Left forelimb (tissue), 1 donor: ENCODE results near the gene PGM5.

Source experiments
- DNase-seq: peaks from one replicate; pipeline ENCODE4 v3.0.0-alpha.2; 2018; ENCODE audit warnings: low spot score

PGM5 gene

GRCh38 chr9:68540712-68541535 lies 184.5 kb downstream of the PGM5 start, which contains the start of gene TMEM252:
TMEM252 (minus strand) TSS chr9:68540883; CDS start chr9:68540814, 69 bp downstream.
- no peak for DNase-seq

DNA sequence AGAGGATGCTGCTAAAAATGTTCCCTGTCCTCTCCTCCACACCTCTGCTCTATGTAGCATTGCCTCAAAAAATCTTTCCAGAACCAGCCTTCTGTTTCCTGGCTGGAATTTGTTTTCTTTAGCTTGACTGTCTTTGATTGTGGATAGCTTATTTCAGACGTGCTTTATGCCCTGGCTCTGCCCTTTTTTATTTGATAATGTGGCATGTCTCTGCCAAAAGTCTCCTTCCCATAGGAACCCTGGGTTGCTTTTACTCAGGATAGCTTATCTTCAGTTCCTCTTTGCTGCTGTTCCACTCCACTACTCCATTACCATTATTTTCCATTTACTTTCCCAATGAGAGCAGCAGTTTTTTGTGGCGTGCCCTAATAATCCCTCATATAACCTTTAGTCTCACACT lies 185.2 kb downstream of the PGM5 start:
- no peak for DNase-seq

DNA sequence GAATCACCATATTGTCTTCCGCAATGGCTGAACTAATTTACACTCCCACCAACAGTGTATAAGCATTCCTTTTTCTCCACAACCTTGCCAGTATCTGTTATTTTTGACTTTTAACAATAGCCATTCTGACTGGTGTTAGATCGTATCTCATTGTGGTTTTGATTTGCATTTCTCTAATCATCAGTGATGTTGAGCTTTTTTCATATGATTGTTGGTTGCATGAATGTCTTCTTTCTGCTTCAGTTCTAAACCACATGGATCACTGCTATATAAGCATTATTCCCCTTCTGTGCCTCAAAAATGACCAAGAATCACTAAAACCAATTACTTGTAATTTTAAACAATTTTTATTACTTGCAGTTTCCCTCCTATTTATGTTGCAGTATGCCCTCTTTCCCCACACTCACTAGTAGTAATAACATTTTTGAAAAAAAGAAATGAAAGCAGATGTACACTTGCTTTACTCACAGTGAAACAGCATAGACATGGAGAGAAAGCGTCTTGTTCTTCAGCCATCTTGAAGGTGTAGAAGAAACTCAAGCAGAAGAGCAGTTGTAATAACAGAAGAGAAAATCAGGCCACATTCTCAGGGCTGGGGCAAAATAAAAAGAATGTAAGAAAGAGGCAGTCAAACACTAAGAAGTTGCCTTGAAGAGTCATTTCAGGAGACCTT lies 188.8 kb downstream of the PGM5 start:
- DNase-seq = no peak

DNA sequence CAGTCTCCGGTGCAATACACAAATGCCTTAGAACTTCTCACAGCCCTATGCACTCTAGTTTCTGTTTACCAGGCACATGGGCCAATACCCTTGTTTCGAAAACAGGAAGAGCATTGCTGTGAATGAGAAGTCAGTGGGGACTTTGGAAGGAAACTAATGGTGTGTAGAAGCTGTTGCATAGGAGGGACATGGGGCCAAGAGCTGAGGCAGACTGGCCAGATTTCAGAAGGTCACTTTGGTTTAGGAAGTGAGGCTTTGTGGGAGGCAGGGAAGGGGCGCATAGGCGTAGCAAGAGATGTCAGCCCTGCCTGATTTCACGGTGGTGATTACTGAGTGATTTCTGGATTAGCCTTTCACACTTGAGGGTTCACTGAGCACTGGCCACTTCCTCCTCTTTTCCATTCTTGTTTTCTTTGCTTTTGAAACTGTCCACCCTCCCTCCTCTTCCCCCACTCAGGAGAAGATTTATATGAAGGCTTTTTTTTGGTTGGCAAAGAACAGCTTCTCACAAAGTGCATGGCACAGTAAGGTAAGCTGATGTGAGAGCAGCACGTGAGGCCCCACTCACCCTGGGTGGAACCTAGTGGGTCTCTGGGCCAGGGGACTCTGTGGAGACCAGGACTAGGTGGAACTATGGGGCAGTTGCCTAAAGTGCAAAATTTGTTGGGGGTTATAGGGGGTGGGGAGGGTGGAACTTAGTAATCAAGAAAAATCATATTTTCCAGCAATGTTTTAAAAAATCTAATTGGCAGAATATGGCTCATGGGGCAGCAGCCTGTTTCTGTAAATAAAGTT lies 190.4 kb downstream of the PGM5 start:
- DNase-seq = no peak

DNA sequence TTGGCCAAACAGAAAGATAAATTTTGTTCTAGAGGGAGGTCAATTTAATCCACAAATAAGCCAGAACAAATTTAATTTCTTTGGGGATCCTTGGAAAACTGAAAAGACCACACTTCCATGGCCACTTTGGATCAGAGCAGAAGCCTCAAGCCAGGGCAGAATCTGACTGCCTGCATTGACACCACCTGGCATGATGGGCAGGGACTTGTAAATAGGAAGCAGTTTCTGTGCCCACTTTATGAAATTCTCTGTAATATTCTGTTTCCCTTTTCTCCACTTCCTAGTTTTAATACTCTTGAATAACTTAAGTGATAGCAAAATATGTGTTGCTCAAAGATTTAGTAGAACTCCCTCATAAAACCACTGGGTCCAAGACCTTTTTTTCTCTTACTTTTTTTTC lies 191.0 kb downstream of the PGM5 start:
- no peak for DNase-seq

DNA sequence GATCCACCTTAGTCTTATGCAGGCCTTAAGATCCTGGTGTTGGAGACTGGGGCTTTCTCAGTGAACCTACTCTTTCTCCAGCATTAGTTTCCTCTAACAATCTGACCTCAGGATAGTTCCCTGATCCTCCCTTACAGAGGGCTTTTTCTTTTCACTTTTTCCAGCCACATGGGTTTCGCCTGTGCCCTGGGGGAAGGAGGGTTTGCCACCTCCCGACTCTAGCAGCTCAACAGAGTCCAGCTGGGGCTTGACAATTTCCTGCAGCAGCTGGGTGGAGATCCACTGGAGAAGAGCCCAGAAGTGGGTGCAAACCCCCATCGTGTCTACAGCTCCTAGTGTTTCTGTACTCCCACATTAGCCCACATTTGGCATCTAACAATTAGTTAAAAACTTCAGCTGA lies 191.8 kb downstream of the PGM5 start:
- no peak for DNase-seq

GRCh38 chr9:68551191-68551590 lies 194.8 kb downstream of the PGM5 start:
- no peak for DNase-seq

DNA sequence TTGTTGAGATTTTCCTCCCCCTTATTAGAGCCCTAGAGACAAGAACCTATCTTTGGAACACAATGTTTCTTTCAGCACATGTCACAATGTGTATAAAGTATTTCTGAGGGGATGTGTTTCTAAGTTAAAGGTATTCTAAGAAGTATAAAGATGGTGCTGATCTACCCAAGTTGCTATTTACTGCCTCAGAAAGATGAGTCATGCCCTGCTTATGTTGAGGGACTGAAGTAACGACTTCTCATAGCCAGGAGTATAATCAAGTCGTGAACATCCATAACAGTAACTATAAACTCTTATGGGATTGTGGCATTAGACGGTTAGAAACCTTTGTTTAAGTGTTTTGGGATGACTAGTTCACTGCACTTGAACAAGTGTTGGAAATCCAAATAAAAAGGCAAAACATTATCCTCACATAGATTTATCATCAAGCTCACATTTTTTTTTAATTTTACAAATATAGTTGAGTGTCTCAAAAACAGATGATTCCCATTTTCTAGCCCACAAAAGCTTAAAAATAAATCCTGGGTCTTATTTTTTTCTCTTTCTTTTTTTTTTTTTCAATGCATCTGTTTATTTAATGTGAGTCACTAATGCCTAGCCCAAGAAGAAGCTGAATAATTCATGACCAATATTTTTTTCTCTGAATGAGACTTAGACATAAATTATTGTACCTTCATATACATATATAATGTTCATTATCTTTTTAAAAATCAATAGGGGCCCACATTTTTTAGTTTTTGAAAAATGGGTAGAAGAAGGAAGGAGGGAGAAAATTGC lies 196.5 kb downstream of the PGM5 start:
- no peak for DNase-seq

DNA sequence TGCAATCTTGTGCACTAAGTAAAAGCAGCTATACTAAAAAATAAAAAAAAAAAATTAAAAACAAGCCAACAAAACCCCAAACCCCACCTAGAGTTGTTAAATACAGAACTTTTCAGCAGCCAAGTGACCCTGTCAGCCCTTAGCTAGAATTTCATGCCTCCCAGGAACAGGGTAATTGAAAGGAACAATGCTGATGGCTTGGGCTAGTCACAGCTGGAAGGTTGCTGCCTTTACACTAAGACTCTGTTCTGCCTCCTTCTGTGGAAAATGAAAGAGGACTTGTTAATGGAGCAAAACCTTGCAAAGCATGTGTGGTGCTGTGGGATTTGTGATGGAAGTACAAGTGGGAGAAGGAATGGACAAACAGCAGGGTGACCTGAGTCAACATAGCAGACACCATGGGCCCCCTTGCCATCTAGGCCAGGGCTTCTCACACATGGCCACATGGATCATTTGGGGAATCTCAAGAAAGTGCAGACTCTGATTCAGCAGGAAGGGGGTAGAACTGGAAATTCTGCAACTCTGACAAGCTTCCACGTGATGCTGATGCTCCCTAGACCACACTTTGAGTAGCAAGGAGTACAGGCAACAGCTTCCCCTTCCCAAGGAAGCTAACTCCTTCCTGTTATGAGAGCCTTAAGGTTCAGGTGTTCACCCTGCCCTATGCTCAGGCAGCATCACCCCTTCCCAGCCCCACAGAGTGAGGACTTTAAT lies 199.2 kb downstream of the PGM5 start:
- DNase-seq = no peak

- DNase-seq = no peak
Observed at GRCh38 chr9:68558545-68558944, 202.1 kb downstream of the PGM5 start.

GRCh38 chr9:68560071-68560844 lies 203.8 kb downstream of the PGM5 start:
- no peak for DNase-seq

DNA sequence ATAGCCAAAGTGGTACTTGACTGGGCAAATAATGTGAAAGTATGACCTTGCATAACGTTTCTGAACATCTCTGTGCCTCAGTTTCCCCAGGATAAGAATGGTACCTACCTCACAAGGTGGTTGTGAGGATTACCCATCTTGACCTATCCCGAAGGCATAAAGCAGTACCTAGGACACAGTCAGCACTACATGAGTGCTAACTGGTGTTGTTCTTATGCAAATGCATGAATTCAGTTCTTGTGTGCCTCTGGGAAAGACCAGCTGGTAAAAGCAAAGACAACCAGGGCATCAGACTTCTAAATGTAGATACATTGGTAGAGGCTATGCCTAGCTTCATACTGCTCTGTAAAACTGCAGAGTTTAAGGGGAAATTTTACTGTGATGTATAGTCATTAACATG lies 206.1 kb downstream of the PGM5 start:
- DNase-seq = no peak

- DNase-seq = no peak
Observed at GRCh38 chr9:68567565-68567964, 211.2 kb downstream of the PGM5 start.

GRCh38 chr9:68574150-68574549 lies 217.7 kb downstream of the PGM5 start:
- no peak for DNase-seq

- DNase-seq = no peak
Observed at GRCh38 chr9:68575817-68576216, 219.4 kb downstream of the PGM5 start.

GRCh38 chr9:68577774-68578591 lies 221.6 kb downstream of the PGM5 start:
- DNase-seq = no peak
